HG03520 (cell line): ENCODE data around the gene DVL1.

Source experiments
- ATAC-seq: cut with Tn5 transposase; IDR thresholded peaks from one replicate; pipeline ENCODE4 v1.9.1; 2021; ENCODE audit warnings: mild to moderate bottlenecking, moderate library complexity; ENCODE audit not compliant: unreplicated experiment

The DVL1 gene

DNA sequence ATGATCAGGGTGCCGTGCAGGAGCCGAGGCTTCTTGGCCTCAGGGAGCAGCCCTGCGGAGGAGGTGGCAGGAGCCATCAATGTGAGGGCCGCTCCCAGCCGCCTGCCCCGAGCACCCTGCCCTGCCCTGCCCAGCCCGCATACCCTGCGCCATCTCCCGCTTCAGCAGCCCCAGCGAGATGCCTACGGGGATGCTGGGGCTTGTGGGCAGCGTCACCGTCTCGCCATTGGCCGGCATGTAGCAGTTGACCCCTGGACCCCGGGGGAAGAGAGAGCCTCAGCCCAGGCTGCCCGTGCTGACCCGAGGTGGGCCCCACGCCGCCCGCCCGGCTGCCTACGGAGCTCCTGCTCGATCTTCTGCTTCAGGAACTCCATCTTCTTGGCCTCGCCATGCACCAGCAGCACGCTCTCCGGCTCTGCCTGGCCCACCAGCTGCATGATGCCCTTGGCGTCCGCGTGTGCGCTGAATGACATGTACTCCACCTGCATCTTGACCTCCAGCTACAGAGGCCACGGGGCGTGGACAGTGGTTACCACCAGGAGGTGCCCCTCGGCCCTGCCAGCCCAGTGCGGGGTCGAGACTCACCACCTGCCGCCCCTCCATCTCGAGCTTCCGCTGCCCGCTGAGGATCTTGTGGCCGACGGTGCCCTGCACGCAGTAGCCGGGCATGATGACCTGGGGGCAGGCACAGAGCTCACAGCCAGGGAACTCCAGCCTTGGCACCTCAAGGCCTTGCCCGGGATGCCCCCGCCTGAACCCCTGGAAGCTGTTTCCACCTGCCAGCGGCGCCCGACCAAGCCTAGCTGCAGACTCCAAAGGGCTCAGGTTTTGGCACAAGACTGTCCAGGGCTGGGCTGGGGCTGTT lies 36.5 kb downstream of the DVL1 start:
- ATAC-seq, result no peak

DNA sequence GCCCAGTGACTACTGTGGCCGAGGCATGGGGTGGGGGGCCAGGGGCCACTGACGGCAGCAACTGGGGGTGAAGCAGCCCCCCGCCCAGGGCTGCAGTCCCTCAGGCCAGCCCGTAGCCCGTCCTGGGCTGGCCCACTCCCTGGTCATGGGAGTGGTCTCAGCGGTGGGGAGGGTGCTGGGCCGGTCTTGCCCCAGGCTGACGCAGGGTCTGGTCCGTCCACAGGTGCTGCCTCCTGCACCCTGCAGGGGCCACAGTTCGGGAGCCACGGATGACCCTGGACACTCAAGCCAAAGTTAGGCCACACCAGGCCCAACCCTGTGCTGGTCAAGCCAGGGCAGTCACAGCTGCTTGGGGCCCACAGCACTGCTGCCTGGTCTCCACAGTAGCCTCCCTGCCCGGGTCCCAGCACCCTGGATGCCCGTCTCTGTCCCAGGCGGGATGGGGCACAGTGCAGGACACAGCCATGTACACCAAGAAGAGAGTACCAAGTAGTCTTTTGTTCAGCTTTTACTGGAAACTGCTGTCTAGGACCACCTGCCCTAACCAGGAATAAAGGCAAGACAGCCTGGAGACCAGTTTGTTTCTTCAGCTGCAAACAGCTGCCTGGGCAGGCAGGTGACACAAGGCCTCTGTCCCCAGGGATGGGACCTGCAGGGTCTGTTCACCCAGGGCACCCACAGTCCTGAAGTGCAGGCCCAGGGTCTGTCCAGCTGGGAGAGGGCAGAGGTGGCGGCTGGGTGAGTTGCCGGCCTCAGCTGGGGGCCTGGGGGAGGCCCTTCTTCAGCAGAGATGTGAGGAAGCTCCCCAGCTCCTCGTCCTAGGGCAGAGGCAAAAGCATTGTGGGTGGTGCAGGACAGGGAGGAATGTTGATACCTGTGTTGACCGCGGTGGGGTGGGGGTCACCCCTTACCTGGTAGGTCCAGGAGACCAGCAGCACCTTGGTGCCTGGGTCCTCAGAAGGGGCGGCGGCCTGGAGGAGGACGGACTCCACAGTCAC lies 37.8 kb downstream of the DVL1 start:
- no peak for ATAC-seq

DNA sequence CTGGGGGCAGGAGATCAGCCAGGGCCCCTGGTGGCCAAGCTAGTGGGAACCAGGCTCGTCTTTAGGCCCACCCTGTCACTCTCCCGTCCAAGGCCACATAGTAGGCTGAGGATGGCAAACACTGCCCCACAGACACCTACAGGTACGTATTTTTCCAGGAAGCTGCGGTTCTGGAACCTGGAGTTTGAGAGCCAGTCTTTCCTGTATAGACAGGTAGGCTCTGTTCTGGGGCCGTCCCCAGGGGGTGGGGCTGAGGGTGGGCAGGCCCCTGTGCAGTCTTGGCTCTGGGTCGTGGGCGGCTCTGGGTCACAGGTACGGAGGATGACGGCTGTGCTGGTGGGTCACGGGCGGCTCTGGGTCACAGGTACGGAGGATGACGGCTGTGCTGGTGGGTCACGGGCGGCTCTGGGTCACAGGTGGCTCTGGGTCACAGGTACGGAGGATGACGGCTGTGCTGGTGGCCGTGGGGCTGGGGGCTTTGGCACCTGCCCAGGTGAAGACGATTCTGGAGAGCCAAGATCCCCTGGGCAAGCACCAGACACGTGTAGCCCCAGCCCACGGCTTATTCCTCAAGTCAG lies 38.7 kb downstream of the DVL1 start:
- no peak for ATAC-seq

DNA sequence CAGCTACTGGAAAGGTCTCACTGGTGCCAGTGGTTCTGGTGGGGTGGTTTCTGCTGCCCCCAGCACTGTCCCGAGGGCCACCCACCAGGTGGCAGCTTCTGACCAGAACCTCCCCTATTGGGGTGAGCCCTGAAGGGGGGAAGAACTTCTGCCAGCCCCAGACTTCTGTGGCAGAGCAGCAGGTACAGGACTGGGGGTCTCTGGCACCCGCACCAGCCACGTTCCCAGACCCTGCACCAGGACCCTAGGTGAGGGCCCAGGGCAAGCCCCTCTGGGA lies 39.2 kb downstream of the DVL1 start:
- ATAC-seq, result no peak

DNA sequence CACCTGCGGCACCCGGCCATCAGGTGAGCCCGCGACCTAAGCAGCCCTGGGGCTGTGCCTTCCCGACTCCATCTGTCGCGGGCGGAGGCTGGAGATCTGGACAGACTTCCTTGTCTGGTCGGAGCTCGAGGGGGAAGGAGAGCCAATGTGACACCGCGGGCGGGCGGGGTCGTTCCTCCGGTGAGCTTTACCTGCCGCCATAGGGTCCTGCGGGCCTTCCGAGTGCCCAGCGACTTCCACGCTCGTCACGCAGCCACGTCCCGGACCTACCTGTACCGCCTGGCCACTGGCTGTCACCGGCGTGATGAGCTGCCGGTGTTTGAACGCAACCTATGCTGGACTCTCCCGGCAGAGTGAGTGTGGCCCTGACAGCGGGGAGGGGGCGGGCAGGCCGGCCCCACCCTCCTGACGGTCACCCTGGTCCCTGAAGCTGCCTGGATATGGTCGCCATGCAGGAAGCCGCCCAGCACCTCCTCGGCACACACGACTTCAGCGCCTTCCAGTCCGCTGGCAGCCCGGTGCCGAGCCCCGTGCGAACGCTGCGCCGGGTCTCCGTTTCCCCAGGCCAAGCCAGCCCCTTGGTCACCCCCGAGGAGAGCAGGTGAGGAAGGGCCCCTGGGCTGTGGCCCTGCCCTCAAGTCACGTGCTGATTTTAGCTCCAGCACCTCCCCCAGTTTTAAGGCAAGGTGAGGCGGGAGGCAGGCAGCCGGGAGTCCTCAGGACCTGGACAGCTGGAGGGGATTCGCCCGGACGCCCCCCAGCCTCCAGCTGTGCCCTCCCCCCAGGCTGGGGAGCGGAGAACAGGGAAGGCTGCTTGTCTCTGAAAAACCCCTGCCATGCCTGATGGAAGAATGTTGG lies 39.7 kb downstream of the DVL1 start:
- no peak for ATAC-seq

DNA sequence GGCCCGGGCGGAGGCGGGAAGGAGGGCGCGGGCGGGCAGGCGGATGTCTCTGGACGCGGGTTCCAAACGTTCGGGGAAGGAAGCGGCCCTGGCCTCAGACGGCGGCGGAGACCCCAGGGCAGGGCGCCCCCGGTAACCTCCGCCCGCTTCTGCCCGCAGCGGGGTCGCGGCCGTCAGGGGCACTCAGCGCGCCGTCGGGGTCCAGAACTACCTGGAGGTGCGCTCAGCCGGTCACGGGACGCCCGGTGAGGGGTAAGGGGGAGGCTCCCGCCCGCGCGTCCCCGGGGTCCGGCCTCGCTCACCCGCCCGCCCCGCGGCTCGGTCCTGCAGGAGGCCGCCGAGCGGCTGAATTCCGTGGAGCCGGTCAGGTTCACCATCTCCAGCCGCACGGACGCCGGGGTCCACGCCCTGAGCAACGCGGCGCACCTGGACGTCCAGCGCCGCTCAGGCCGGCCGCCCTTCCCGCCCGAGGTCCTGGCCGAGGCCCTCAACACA lies 40.4 kb downstream of the DVL1 start:
- no peak for ATAC-seq

DNA sequence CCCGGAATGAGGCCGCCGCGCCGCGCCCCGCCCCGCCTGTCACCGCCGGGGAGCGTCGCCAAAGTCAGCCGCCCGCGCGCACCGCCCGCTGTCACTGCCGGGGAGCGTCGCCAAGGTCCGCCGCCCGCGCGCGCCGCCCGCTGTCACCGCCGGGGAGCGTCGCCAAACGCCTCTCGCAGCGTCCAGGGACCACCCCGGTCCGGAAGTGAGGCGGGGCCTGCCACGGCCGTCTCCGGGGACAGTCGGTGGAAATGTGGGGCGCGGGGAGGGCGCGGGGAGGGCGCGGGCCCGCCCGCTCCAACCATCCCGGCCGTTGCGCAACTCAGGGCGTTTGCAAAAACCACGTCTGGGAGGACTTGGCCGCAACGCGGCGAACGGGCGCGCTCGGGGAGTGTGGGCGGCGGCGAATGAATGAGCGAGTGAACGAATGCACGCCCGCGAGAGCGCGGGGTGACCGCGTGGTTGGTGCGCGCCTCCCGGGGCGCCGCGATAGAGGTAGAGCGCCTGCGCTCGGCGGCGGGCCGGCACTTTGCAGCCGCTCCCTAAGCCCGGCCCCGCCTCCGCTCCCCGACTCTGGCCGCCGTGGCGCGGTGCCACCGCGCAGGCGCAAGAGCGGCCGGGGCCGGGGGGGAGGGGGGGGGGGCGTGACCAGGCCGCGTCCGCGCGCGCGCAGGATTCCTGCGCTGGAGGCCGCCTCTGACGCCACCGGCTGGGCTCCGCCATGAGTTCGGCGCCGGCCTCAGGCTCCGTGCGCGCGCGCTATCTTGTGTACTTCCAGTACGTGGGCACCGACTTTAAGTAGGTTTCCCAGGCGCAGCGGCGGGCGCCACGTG lies 41.1 kb downstream of the DVL1 start, which contains the start of the genes ACAP3 and PUSL1:
ACAP3 (minus strand) TSS at position 8 of the 833 bp plus-strand sequence. CDS start 115 bp downstream, outside the sequence.
PUSL1 (plus strand) TSS at position 675 of the 833 bp plus-strand sequence; CDS start at position 722, 47 bp downstream.
- peak; percentile 49 for ATAC-seq

DNA sequence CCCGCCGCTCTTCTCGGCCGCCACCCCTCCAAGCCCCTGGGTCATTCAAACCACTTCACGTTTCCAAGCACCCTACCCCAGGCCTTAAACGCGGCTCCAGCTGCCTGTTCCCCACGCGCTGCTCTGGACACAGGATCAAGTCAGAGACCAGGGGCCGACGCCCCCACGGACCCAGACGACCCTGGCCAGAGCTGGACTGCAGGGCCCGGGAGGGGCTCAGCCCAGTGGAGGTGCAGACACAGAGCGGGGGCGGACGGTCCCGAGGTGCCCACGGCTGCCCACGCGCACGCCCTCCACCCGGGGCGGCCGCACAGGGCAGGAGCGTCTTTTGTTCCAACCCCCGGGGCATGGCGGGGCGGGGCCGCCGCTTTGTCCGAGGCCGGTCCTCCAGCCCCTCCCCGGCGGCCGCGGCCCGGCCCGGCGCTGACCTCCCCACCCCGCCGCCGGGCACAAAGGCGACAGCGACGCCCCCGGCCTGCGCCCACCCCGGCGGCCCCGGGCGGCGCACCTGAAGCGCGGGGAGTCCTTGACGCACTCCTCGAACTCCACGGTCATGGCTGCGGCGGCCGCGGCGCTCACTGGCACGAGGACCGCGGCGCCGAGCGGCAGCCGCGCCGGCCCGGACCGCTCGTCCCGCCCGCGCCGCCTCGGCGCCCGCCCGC lies 41.8 kb downstream of the DVL1 start:
- ATAC-seq, result peak; percentile 3

DNA sequence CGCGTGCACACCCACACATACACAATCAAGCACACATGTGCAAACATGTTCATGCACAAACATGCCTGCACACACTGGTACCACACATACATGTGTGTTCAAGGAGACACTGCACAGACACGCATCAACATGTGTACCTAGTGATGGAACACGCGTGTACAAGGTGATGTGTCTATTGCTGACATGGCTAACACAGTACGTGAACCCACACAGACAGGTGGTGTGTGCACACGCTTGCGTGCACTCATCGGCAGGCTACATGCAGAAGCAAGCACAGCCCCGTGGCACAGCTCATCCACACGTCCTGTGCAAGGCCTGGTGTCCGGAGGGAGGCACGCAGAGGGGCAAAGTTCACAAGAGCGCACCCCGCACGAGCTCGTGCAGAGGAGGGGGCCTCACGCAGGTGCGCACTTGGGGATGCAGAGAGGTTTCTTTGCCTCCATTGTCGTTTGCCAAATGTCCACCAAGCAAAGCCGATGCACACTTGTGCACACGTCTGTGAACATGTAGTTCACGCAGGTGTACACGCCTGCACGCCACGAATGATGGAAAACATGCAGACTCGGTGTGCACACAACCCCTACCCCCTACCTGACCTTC lies 42.5 kb downstream of the DVL1 start:
- ATAC-seq, result no peak

DNA sequence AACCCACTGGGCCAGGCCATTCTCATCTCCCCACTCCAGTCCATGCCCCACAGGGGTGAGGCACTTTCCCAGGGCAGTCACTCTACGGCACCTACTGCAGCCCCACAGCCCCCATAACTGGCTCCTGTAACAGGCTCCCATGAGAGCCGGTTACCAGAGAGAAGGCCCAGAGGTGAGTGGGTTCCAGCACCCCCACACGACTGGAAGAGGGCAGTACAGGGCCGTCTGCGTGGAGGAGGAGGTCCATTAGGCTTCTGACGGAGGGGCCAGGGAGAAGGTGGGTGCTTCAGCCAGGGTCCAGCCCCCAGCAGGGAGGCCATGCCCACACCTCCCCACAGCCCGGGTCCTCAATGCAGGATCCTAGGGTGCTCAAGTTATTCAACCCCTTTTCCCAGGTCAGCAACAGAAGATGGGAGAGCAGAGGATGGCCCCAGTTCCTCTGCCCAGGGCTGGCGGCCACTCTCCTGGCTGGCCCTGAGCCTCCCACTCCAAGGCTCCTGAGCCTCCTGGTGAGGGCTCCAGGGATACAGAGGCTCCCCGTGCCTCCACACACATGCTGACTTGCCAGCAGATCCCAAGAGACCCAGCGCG lies 43.1 kb downstream of the DVL1 start:
- no peak for ATAC-seq

DNA sequence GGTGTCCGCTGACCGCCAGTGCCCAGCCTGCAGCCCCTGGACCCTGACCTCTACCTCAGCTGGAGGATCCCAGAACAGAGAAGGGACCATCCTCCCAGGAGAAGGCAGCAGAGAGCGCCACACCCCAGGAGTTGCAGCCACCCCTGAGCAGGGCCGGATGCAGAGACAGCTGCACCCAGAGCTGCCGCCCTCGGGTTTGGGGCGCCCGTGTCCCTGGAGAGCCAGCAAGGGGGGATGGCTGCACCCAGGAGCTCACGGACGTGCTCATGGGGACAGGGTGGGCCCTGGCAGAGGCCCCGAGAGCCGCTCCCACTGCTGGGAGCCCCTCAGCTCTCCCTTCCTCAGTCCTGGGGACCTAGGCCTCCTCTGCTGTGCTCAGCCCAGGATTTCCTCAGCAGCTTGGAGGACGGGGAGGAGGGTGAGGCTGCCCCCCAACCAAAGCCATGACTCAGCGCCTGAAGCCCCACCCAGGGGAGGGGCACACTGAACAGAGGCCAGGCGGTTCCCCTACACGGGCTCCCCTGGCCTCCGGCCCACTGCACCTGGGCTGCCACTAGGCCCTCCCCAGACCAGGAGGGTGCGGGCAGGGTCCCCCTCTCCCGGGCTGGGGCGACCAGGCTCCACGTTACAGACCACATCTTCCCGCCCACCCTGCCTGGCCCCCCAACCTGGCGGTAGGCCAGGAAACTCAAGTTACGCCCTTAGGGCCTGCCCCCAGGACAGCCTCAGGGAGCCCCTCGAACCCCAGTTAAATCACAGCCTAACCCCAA lies 43.7 kb downstream of the DVL1 start:
- ATAC-seq, result no peak

DNA sequence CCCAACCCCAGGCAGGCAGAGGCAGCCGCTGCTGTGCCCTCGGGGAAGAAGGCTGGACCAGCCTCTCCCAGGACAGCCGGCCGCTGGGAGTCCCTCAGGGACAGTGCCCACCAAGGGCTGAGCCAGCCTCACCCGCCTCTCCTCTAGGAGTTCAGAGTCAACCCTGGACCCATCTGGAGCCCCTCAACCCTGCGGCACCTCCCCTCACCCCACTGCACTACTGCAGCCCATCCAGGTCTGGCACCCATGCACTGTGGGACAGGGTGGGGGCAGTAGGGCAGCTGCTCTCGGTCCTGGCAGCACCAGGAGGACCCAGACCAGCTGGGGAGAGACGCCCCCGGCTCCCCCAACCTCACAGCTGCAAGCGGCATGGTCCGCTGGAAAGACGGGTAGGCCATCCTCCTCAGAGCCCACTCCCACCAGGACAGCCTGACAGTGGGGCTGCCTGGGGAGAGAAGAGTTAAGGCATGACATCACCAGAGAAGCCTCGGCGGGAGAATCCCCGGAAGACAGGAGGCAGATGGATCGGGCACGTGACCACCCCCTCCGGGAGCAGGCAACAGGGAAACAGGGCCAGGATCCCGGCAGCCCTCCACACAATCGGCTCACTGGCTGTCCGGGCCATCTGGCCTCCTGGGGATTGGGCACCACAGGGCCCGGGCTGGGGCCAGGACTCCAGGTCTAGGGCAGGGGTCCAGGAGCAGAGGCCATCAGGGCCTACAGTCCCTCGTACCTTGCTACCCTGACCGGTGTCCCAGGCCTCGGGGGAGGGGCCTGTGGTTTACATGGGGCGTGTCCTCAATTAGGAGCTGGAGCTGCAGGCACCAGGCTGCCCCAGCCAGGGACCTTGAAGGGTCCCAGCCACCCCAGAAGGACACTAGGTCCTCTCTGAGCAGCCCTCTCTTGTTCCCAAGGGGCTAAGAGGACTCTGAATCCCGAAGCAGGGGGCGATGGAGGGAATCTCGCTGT lies 44.6 kb downstream of the DVL1 start:
- ATAC-seq, result no peak

DNA sequence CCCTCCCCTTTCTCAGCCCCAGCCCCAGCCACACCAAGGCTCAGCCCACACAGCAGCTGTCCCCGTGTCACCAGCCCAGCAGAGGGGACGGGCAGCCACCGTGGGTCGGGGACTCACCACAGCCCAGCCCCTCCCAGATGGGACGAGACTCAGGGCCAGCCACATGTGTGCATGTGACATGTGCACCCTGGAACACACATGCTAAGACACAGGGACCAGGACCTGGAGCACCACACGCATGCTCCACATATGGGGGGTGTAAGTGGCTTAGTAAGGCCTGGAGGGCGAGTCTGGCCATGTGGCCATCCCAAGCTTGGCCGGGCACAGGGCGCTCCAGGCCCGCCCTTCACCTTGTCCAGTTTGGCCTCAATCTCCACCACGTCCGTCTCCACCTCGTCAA lies 45.5 kb downstream of the DVL1 start:
- no peak for ATAC-seq

DNA sequence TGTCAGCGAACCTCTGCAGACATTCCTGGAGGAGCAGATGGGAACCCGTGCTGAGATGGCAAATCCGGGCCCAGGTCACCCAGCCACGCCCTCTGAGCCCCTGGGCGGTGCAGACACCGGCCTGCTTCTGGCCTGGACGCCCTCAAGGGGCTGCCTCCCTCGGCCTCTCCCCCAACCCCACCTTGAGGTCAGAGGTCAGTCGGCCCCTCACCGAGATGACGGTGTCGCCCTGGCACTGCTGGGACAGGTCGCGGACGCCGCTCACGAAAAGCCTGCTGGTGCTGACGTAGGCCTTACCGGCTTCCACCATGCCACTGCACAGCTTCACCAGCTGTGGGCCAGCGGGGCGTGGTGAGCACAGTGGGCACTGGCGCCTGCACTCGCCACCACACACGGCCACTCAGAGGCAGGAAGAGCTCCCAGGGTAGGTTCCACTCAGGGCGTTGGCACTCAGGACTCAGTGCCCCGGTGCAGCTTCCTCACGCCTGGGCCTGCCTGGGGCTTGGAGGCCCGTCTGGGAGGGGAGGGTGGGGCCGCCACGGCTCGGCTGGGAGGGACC lies 46.2 kb downstream of the DVL1 start:
- ATAC-seq, result no peak

DNA sequence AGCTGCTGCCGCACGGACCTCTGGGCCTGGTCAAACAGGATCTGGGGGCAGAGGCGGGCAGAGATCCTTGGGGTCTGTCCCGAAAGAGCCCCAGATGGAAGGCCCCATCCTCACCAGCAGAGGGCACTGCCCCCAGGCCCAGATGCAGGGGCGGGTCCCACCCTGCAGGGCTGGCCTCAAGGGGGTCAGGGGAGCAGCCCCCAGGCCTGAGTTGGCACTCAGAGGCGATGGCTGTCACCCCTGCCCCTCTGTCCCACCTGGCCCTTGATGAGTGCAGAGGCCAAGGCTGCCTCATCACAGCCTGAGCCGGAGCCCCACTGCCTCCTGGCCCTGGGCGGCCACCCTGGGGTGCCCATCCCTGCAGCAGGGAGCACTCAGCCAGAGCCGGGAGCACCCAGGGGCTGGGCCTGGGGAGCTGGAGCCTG lies 47.2 kb downstream of the DVL1 start:
- ATAC-seq, result no peak

DNA sequence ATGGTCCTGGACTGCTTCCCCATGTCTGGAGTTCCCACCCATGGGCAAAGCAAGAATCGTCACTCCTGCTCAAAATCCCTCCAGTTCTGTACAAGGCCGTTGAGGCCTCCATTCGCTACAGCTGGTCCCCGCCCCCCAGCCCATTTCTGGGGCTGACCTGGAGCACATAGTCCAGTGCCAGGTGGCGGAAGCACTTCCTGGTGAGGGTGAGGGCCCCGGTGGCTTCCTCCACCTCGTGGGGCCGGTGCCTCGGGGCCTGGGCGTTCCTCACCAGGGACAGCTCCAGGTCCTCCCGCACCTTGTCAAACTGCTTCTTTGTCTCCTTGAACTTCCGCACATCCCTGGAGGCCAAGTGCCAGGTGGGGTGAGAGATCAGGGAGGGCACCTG lies 48.9 kb downstream of the DVL1 start:
- ATAC-seq, result no peak
